Measurements from ENCODE around the gene ARPP19.

The ARPP19 gene

DNA sequence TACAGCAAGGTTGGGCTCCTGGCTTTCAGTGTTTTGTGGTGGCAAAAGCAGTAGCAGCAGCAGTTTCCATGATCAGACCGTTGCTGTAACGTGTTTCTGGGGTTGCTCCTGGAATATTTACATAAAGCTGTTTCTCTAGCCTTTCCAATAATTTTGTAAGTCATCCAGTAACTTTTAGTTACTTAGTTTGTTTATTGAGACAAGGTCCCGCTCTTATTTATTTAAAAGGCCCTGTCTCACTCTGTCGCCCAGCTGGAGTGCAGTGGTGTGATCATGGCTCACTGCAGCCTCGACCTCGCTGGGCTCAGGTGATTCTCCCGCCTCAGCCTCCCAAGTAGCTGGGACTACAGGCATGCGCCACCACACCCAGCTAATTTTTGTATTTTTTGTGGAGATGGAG lies 31.4 kb downstream of the ARPP19 start:
- no peak for ATAC-seq
- TF ChIP-seq ZNF8 (CRISPR knock-in tag; IDR thresholded peaks at IDR 0.05): no peak
- TF ChIP-seq, protein P1, sequence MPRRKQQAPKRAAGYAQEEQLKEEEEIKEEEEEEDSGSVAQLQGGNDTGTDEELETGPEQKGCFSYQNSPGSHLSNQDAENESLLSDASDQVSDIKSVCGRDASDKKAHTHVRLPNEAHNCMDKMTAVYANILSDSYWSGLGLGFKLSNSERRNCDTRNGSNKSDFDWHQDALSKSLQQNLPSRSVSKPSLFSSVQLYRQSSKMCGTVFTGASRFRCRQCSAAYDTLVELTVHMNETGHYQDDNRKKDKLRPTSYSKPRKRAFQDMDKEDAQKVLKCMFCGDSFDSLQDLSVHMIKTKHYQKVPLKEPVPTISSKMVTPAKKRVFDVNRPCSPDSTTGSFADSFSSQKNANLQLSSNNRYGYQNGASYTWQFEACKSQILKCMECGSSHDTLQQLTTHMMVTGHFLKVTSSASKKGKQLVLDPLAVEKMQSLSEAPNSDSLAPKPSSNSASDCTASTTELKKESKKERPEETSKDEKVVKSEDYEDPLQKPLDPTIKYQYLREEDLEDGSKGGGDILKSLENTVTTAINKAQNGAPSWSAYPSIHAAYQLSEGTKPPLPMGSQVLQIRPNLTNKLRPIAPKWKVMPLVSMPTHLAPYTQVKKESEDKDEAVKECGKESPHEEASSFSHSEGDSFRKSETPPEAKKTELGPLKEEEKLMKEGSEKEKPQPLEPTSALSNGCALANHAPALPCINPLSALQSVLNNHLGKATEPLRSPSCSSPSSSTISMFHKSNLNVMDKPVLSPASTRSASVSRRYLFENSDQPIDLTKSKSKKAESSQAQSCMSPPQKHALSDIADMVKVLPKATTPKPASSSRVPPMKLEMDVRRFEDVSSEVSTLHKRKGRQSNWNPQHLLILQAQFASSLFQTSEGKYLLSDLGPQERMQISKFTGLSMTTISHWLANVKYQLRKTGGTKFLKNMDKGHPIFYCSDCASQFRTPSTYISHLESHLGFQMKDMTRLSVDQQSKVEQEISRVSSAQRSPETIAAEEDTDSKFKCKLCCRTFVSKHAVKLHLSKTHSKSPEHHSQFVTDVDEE (CRISPR knock-in tag; IDR thresholded peaks at IDR 0.05): no peak
- TF ChIP-seq, protein P2, sequence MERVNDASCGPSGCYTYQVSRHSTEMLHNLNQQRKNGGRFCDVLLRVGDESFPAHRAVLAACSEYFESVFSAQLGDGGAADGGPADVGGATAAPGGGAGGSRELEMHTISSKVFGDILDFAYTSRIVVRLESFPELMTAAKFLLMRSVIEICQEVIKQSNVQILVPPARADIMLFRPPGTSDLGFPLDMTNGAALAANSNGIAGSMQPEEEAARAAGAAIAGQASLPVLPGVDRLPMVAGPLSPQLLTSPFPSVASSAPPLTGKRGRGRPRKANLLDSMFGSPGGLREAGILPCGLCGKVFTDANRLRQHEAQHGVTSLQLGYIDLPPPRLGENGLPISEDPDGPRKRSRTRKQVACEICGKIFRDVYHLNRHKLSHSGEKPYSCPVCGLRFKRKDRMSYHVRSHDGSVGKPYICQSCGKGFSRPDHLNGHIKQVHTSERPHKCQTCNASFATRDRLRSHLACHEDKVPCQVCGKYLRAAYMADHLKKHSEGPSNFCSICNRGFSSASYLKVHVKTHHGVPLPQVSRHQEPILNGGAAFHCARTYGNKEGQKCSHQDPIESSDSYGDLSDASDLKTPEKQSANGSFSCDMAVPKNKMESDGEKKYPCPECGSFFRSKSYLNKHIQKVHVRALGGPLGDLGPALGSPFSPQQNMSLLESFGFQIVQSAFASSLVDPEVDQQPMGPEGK (CRISPR knock-in tag; IDR thresholded peaks at IDR 0.05; ENCODE audit: borderline replicate concordance): no peak
- no peak for TF ChIP-seq GLIS3 (CRISPR knock-in tag; IDR thresholded peaks at IDR 0.05)
- TF ChIP-seq ZFP3 (CRISPR knock-in tag; IDR thresholded peaks at IDR 0.05): no peak
- TF ChIP-seq SNAI2 (CRISPR knock-in tag; IDR thresholded peaks at IDR 0.05): no peak
- TF ChIP-seq, protein P3, sequence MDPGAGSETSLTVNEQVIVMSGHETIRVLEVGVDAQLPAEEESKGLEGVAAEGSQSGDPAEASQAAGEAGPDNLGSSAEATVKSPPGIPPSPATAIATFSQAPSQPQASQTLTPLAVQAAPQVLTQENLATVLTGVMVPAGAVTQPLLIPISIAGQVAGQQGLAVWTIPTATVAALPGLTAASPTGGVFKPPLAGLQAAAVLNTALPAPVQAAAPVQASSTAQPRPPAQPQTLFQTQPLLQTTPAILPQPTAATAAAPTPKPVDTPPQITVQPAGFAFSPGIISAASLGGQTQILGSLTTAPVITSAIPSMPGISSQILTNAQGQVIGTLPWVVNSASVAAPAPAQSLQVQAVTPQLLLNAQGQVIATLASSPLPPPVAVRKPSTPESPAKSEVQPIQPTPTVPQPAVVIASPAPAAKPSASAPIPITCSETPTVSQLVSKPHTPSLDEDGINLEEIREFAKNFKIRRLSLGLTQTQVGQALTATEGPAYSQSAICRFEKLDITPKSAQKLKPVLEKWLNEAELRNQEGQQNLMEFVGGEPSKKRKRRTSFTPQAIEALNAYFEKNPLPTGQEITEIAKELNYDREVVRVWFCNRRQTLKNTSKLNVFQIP (CRISPR knock-in tag; IDR thresholded peaks at IDR 0.05; ENCODE audit: borderline replicate concordance, low read depth): no peak
- no peak for TF ChIP-seq ESRRG (CRISPR knock-in tag; IDR thresholded peaks at IDR 0.05)
- no peak for TF ChIP-seq ARNTL (CRISPR knock-in tag; IDR thresholded peaks at IDR 0.05; ENCODE audit: borderline replicate concordance, low read depth)
- TF ChIP-seq ISL1 (CRISPR knock-in tag; IDR thresholded peaks at IDR 0.05): no peak

DNA sequence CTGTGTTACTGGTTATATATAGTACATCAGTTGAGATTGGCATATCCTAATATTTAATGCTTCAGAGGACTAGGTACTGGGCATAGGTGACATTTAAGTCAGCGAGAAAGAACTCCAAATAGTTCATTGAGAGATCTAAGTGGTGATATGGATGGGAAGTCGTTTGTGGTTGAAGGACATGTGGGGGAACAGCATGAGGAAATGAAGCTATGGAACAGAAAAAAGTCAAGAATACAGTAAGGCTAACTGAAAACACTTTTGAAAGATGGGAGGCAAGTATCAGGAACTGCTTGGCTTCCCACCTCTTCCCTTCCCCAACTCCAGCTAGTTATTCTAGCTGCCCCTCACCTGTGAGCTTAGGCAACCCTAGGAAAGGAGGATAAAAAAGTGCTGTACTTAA lies 36.4 kb downstream of the ARPP19 start:
- no peak for ATAC-seq
- TF ChIP-seq, protein P3 (CRISPR knock-in tag; IDR thresholded peaks at IDR 0.05; ENCODE audit: borderline replicate concordance, low read depth): no peak
- TF ChIP-seq TOX (CRISPR knock-in tag; IDR thresholded peaks at IDR 0.05; ENCODE audit: borderline replicate concordance): no peak
- TF ChIP-seq GLIS3 (CRISPR knock-in tag; IDR thresholded peaks at IDR 0.05): no peak
- no peak for TF ChIP-seq ZNF565 (CRISPR knock-in tag; conservative IDR thresholded peaks at IDR 0.05; ENCODE audit: low read depth)
- TF ChIP-seq, protein P4, sequence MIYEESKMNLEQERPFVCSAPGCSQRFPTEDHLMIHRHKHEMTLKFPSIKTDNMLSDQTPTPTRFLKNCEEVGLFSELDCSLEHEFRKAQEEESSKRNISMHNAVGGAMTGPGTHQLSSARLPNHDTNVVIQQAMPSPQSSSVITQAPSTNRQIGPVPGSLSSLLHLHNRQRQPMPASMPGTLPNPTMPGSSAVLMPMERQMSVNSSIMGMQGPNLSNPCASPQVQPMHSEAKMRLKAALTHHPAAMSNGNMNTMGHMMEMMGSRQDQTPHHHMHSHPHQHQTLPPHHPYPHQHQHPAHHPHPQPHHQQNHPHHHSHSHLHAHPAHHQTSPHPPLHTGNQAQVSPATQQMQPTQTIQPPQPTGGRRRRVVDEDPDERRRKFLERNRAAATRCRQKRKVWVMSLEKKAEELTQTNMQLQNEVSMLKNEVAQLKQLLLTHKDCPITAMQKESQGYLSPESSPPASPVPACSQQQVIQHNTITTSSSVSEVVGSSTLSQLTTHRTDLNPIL (CRISPR knock-in tag; IDR thresholded peaks at IDR 0.05; ENCODE audit: low read depth): no peak
- no peak for TF ChIP-seq ARNTL (CRISPR knock-in tag; IDR thresholded peaks at IDR 0.05; ENCODE audit: borderline replicate concordance, low read depth)
- no peak for TF ChIP-seq ZC3H10 (CRISPR knock-in tag; IDR thresholded peaks at IDR 0.05)
- TF ChIP-seq CSDC2 (CRISPR knock-in tag; IDR thresholded peaks at IDR 0.05): no peak
- TF ChIP-seq, protein P5, sequence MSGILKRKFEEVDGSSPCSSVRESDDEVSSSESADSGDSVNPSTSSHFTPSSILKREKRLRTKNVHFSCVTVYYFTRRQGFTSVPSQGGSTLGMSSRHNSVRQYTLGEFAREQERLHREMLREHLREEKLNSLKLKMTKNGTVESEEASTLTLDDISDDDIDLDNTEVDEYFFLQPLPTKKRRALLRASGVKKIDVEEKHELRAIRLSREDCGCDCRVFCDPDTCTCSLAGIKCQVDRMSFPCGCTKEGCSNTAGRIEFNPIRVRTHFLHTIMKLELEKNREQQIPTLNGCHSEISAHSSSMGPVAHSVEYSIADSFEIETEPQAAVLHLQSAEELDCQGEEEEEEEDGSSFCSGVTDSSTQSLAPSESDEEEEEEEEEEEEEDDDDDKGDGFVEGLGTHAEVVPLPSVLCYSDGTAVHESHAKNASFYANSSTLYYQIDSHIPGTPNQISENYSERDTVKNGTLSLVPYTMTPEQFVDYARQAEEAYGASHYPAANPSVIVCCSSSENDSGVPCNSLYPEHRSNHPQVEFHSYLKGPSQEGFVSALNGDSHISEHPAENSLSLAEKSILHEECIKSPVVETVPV (CRISPR knock-in tag; IDR thresholded peaks at IDR 0.05): no peak
- TF ChIP-seq ZNF8 (CRISPR knock-in tag; IDR thresholded peaks at IDR 0.05): no peak
- TF ChIP-seq ZNF70 (CRISPR knock-in tag; IDR thresholded peaks at IDR 0.05): no peak
- no peak for TF ChIP-seq ESRRG (CRISPR knock-in tag; IDR thresholded peaks at IDR 0.05)
- no peak for TF ChIP-seq TCF4 (CRISPR knock-in tag; IDR thresholded peaks at IDR 0.05; ENCODE audit: borderline replicate concordance)
- TF ChIP-seq SNAI2 (CRISPR knock-in tag; IDR thresholded peaks at IDR 0.05): no peak

DNA sequence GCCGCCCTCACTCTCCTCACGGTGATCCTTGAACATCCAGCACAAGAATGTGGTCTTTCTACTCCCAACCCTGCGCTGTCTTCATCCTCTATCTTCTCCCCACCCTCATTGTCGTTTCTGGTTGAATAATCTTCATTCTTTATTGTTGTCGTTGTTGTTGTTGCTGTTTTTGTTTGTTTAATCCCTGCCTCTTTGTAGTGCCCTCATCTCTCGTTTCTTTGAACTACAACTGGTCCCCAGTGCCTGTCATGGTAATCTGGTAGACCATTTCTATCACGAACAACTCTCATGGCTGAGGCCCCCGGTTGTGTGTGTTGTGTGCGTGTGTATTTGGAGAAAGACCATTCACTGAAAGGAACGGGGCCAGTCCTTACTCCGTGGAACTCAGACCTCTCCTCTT lies 38.9 kb downstream of the ARPP19 start:
- no peak for ATAC-seq
- TF ChIP-seq, protein P3 (CRISPR knock-in tag; IDR thresholded peaks at IDR 0.05; ENCODE audit: borderline replicate concordance, low read depth): no peak
- TF ChIP-seq PPARA (CRISPR knock-in tag; IDR thresholded peaks at IDR 0.05; ENCODE audit: borderline replicate concordance) (no peak), RARB (CRISPR knock-in tag; IDR thresholded peaks at IDR 0.05) (no peak), ISL1 (CRISPR knock-in tag; IDR thresholded peaks at IDR 0.05) (no peak), CSDC2 (CRISPR knock-in tag; IDR thresholded peaks at IDR 0.05) (no peak), BACH2 (CRISPR knock-in tag; IDR thresholded peaks at IDR 0.05; ENCODE audit: borderline replicate concordance) (no peak), ZC3H10 (CRISPR knock-in tag; IDR thresholded peaks at IDR 0.05) (no peak), ZNF565 (CRISPR knock-in tag; conservative IDR thresholded peaks at IDR 0.05; ENCODE audit: low read depth) (no peak), ZNF70 (CRISPR knock-in tag; IDR thresholded peaks at IDR 0.05) (no peak), ZFP30 (CRISPR knock-in tag; IDR thresholded peaks at IDR 0.05) (no peak), ZNF8 (CRISPR knock-in tag; IDR thresholded peaks at IDR 0.05) (no peak)
- TF ChIP-seq, protein P1 (CRISPR knock-in tag; IDR thresholded peaks at IDR 0.05): no peak
